Raji (cell line): Measurements from ENCODE around the gene OR1F1.

ENCODE experiments used
- POLR2A ChIP-seq: IDR thresholded peaks from 2 replicates; pipeline ENCODE4 v1.6.1; 2011; ENCODE audit warnings: low read depth, low read length, control low read depth; ENCODE audit not compliant: insufficient read depth

The OR1F1 gene

GRCh38 chr16:3148256-3149192 lies 39.5 kb upstream of the OR1F1 start:
- no peak for TF ChIP-seq POLR2A

GRCh38 chr16:3149193-3149530 lies 38.8 kb upstream of the OR1F1 start:
- no peak for TF ChIP-seq POLR2A

- TF ChIP-seq POLR2A: no peak
These were observed 38.2 kb upstream of the OR1F1 start for GRCh38 chr16:3149630-3150345.

GRCh38 chr16:3150346-3151218 lies 37.4 kb upstream of the OR1F1 start:
- TF ChIP-seq POLR2A: no peak

GRCh38 chr16:3152027-3152276 lies 36.1 kb upstream of the OR1F1 start:
- TF ChIP-seq POLR2A: no peak

- TF ChIP-seq POLR2A: no peak
These were observed 35.6 kb upstream of the OR1F1 start for GRCh38 chr16:3152277-3152990.

- TF ChIP-seq POLR2A: no peak
These were observed 35.0 kb upstream of the OR1F1 start for GRCh38 chr16:3152991-3153368.

- TF ChIP-seq POLR2A: no peak
These were observed 32.8 kb upstream of the OR1F1 start for GRCh38 chr16:3155181-3155580.

- no peak for TF ChIP-seq POLR2A
These were observed 32.0 kb upstream of the OR1F1 start for GRCh38 chr16:3155972-3156371.

GRCh38 chr16:3157229-3158025 lies 30.6 kb upstream of the OR1F1 start:
- no peak for TF ChIP-seq POLR2A

GRCh38 chr16:3158026-3158509 lies 29.9 kb upstream of the OR1F1 start:
- no peak for TF ChIP-seq POLR2A

- TF ChIP-seq POLR2A: peak; percentile 72
These were observed 29.3 kb upstream of the OR1F1 start for GRCh38 chr16:3158510-3159314.
